Measurements from ENCODE around the gene MCF2L2. TPM values are rescaled to one million over a fixed set of nuclear protein-coding genes. Genes with fewer than 3 reads are reported as not detected.

The MCF2L2 gene
- total and polyA plus RNA-seq, 9 of the 15 experiments (the other 6 are each of a cell fraction or from before 2014, with no cell fraction given), result 0.56 to 4.2 (median 3.0) TPM

- Histone ChIP-seq H3K27me3 (ENCODE audit: control insufficient read depth in 2 of 2, insufficient read depth in 2 of 2, low read length in 2 of 2) (no peaks in the 10 kb centered on the region), H3K4me2 (ENCODE audit: insufficient read depth, low read length) (peak overlapping the region; percentile 5), H4K20me1 (replicated peaks; ENCODE audit: control insufficient read depth, insufficient read depth, low read length) (no peaks in the 10 kb centered on the region), H3K79me2 (ENCODE audit: control insufficient read depth, insufficient read depth, low read length) (no peaks in the 10 kb centered on the region), H2AFZ (ENCODE audit: low read depth, low read length) (peak overlapping the region; percentile 72), H3K36me3 (ENCODE audit: control insufficient read depth, insufficient read depth, low read length) (no peaks in the 10 kb centered on the region), H3K4me3 (no peak overlapping the region), H3K4me1 (replicated peaks in 1 of 2; ENCODE audit: control insufficient read depth in 2 of 2, insufficient read depth in 2 of 2, low read length in 2 of 2) (peaks cover 0 to 26% of the 10 kb centered on the region in 2 experiments; a peak in 3 of 5 replicates), H3K9ac (ENCODE audit: insufficient read depth in 1 of 2, low read depth in 2 of 2, low read length in 2 of 2) (peak overlapping the region in 1 of 2 experiments; percentile 19; a peak in 1 of 4 replicates), H3K9me3 (replicated peaks; ENCODE audit: control insufficient read depth, insufficient read depth, low read depth, low read length) (no peaks in the 10 kb centered on the region), H3K9me1 (ENCODE audit: control insufficient read depth, insufficient read depth, low read length) (no peaks in the 10 kb centered on the region), H3K27ac (ENCODE audit: extremely low read depth, low read depth, low read length) (peak overlapping the region; percentile 60; the same call in 2 of the 3 replicates)
- DNase-seq (ENCODE audit: extremely low read depth in 1 of 4, low spot score in 3 of 4), result peak in 2 of 4 experiments; percentile 36 to 80
- no TSS peak for BruUV-seq (replicated peaks)
- FAIRE-seq, result peak; percentile 94
- peak; percentile 85 for ATAC-seq
- WGBS (ENCODE audit: insufficient coverage, low coverage, missing lambda C conversion rate), result 2% methylated on average over 4 of the region's 4 CpGs
- CTCF ChIA-PET (ENCODE audit: low intra/inter-chr PET ratio), result no interaction called here
- POLR2A ChIA-PET, result interaction anchor here (0.6 to 0.9 kb wide), 2 partner anchors 10 to 27 kb away, joined by 3 to 4 read pairs; no protein-coding TSS in a partner anchor
- intact Hi-C loops (cut with micrococcal nuclease), result no loop called here
- in situ Hi-C loops (cut with MboI), result no loop called here
- TF ChIP-seq GATAD2B (IDR thresholded peaks at IDR 0.05; ENCODE audit: borderline replicate concordance) (no peak), ZNF592 (IDR thresholded peaks at IDR 0.05) (peak; percentile 41; the same call in 1 of the 2 replicates), REST (IDR thresholded peaks at IDR 0.05; ENCODE audit: borderline replicate concordance) (peak; percentile 72; the same call in 1 of the 2 replicates), REST (CRISPR knock-in tag; IDR thresholded peaks at IDR 0.05; ENCODE audit: low read depth) (no peak), SOX6 (IDR thresholded peaks at IDR 0.05) (peak; percentile 74; the same call in 1 of the 2 replicates), TEAD4 (IDR thresholded peaks at IDR 0.05; ENCODE audit: low read length) (peak; percentile 74; the same call in 1 of the 2 replicates), TEAD4 (CRISPR knock-in tag; IDR thresholded peaks at IDR 0.05; ENCODE audit: borderline replicate concordance) (no peak), MAZ (CRISPR knock-in tag; conservative IDR thresholded peaks at IDR 0.05 in 1 of 2, IDR thresholded peaks at IDR 0.05 in 1 of 2) (peak in 1 of 2 experiments; percentile 72; a peak in 2 of 4 replicates), RCOR1 (IDR thresholded peaks at IDR 0.05; ENCODE audit: borderline replicate concordance in 1 of 2, low read depth in 2 of 2, low read length in 2 of 2) (peak in 1 of 2 experiments; percentile 49; a peak in 1 of 4 replicates), ARID1B (IDR thresholded peaks at IDR 0.05) (peak; percentile 68), CC2D1A (IDR thresholded peaks at IDR 0.05) (no peak; the same call in 1 of the 2 replicates)
Observed at GRCh38 chr3:183369117-183369516, 59.3 kb downstream of the MCF2L2 start.
